GM19099 (cell line): ENCODE data around the gene PRR15L.

Experiments used
- POLR2A ChIP-seq: IDR thresholded peaks from 3 replicates; pipeline ENCODE4 v1.6.1; 2011; ENCODE audit warnings: low read depth; ENCODE audit not compliant: insufficient read length; ENCODE audit errors: extremely low read depth

PRR15L gene

GRCh38 chr17:47952171-47953021, 5.3 kb downstream of the PRR15L start:
- no peak for TF ChIP-seq POLR2A

- TF ChIP-seq POLR2A, result no peak
These were observed 7.2 kb downstream of the PRR15L start for GRCh38 chr17:47950448-47950847.

GRCh38 chr17:47949946-47950345, 7.7 kb downstream of the PRR15L start:
- TF ChIP-seq POLR2A, result no peak

- peak; percentile 28 for TF ChIP-seq POLR2A
These were observed 8.4 kb downstream of the PRR15L start for GRCh38 chr17:47949197-47949759.

- TF ChIP-seq POLR2A, result no peak
These were observed 8.9 kb downstream of the PRR15L start for GRCh38 chr17:47948706-47949196.

- TF ChIP-seq POLR2A, result no peak
These were observed 10.7 kb downstream of the PRR15L start for GRCh38 chr17:47946929-47947397.

- TF ChIP-seq POLR2A, result no peak
These were observed 11.2 kb downstream of the PRR15L start for GRCh38 chr17:47946516-47946915.

GRCh38 chr17:47945529-47946508, 11.9 kb downstream of the PRR15L start:
- no peak for TF ChIP-seq POLR2A

- TF ChIP-seq POLR2A, result no peak
These were observed 12.6 kb downstream of the PRR15L start for GRCh38 chr17:47945080-47945479.

GRCh38 chr17:47942568-47942967, 15.1 kb downstream of the PRR15L start:
- no peak for TF ChIP-seq POLR2A

GRCh38 chr17:47942096-47942510, 15.6 kb downstream of the PRR15L start:
- no peak for TF ChIP-seq POLR2A

- peak; percentile 66 for TF ChIP-seq POLR2A
These were observed 16.2 kb downstream of the PRR15L start, which contains the start of gene PNPO for GRCh38 chr17:47941246-47942095. TSS of gene PNPO (plus strand) at chr17:47941571. CDS start at chr17:47941676, 105 bp downstream.

GRCh38 chr17:47937941-47938340, 19.7 kb downstream of the PRR15L start:
- TF ChIP-seq POLR2A, result no peak

- no peak for TF ChIP-seq POLR2A
These were observed 21.7 kb downstream of the PRR15L start for GRCh38 chr17:47935961-47936360.
